Right ventricle myocardium superior (tissue), 1 donor: ENCODE results near the gene CCDC158. TPM values are rescaled to one million over a fixed set of nuclear protein-coding genes. Genes with fewer than 3 reads are reported as not detected.
"Not testable (repeated sequence)": the region's sequence is repeated elsewhere in the genome, so short reads cannot be mapped to it uniquely, and the experiment has no call there.

Experiments
- ATAC-seq: fragments of 200-7000 bp; cut with Tn5 transposase; one replicate; pipeline ENCODE4 v1.9.1; 2020; ENCODE audit warnings: mild to moderate bottlenecking; ENCODE audit not compliant: poor library complexity
- DNase-seq: peaks from one replicate; pipeline ENCODE4 v3.0.0-alpha.2; 2020
- intact Hi-C: fragments of 100-400 bp; cut with DNase I; formaldehyde crosslinking; loops from one replicate; pipeline ENCODE4 v1.11.2; 2022
- long read RNA-seq: library from polyadenylated mRNA; unstranded; transcript quantifications from one replicate; pipeline ENCODE4 v2.0.0, GENCODE V29; 2021
- total RNA-seq: library from RNA; stranded (reverse); fragmentation: NEBNext Ultra II Directional; extraction: Animal tissue kit (Norgen Biotek cat#: 25700); gene quantifications from one replicate; pipeline ENCODE4 v1.2.1, GENCODE V29; 2021
- donor health status: DM: no; HTN: yes; CAD: no; lungs with severe emphysema.

CCDC158 gene
- 0.22 TPM for total RNA-seq
- long read RNA-seq, partial matches to known transcripts: 0 of 1 reads
- long read RNA-seq, other reads (novel, unspliced or antisense): 1 of 1 reads

GRCh38 chr4:76420762-76421581 is at the start of gene CCDC158:
TSS of gene CCDC158 (minus strand) at chr4:76421141. CDS start at chr4:76403207, 17,934 bp downstream.
- intact Hi-C loops: no loop called here
- peak; percentile 91 for ATAC-seq
- peak; percentile 52 for DNase-seq

- no peak for DNase-seq
- intact Hi-C loops: no loop called here
- no peak for ATAC-seq
Observed at GRCh38 chr4:76470532-76470931, 49.6 kb upstream of the CCDC158 start.

GRCh38 chr4:76470064-76470463 is 49.1 kb upstream of the CCDC158 start:
- intact Hi-C loops: no loop called here
- no peak for DNase-seq

GRCh38 chr4:76463568-76463967 is 42.6 kb upstream of the CCDC158 start:
- intact Hi-C loops: no loop called here
- no peak for ATAC-seq
- no peak for DNase-seq

More at GRCh38 chr4:76470064-76470463, 49.1 kb upstream of the CCDC158 start:
- ATAC-seq: no peak

GRCh38 chr4:76459291-76459723 is 38.4 kb upstream of the CCDC158 start:
- intact Hi-C loops: no loop called here
- peak; percentile 68 for ATAC-seq

GRCh38 chr4:76458825-76459224 is 37.9 kb upstream of the CCDC158 start:
- DNase-seq: no peak
- intact Hi-C loops: no loop called here
- ATAC-seq: no peak

More at GRCh38 chr4:76459291-76459723, 38.4 kb upstream of the CCDC158 start:
- no peak for DNase-seq

- intact Hi-C loops: no loop called here
- DNase-seq: no peak
- ATAC-seq: no peak
Observed at GRCh38 chr4:76458297-76458696, 37.4 kb upstream of the CCDC158 start.

GRCh38 chr4:76457885-76458284 is 36.9 kb upstream of the CCDC158 start:
- DNase-seq (no peak), ATAC-seq (no peak)
- intact Hi-C loops: no loop called here

GRCh38 chr4:76454073-76454472 is 33.1 kb upstream of the CCDC158 start:
- ATAC-seq, intact Hi-C loops, DNase-seq: not testable (repeated sequence)

- ATAC-seq (no peak), DNase-seq (no peak)
- intact Hi-C loops: no loop called here
Observed at GRCh38 chr4:76453232-76453631, 32.3 kb upstream of the CCDC158 start.

GRCh38 chr4:76449833-76450232 is 28.9 kb upstream of the CCDC158 start:
- intact Hi-C loops: no loop called here
- ATAC-seq (peak; percentile 74), DNase-seq (no peak)

GRCh38 chr4:76449362-76449767 is 28.4 kb upstream of the CCDC158 start:
- intact Hi-C loops: no loop called here
- DNase-seq: no peak
- no peak for ATAC-seq

- intact Hi-C loops: no loop called here
- no peak for DNase-seq
- ATAC-seq: no peak
Observed at GRCh38 chr4:76448211-76448610, 27.3 kb upstream of the CCDC158 start.

GRCh38 chr4:76447393-76447851 is 26.5 kb upstream of the CCDC158 start:
- no peak for ATAC-seq

GRCh38 chr4:76445911-76446310 is 25.0 kb upstream of the CCDC158 start:
- intact Hi-C loops: no loop called here
- ATAC-seq: no peak
- DNase-seq: no peak

More at GRCh38 chr4:76447393-76447851, 26.5 kb upstream of the CCDC158 start:
- intact Hi-C loops: no loop called here
- no peak for DNase-seq

- ATAC-seq (no peak), DNase-seq (no peak)
- intact Hi-C loops: loop anchor here (5.0 kb wide), 1 partner anchor 54 kb away; no protein-coding TSS in a partner anchor
Observed at GRCh38 chr4:76443376-76443775, 22.4 kb upstream of the CCDC158 start.

GRCh38 chr4:76442807-76443206 is 21.9 kb upstream of the CCDC158 start:
- intact Hi-C loops: loop anchor here (5.0 kb wide), 1 partner anchor 54 kb away; no protein-coding TSS in a partner anchor
- ATAC-seq (no peak), DNase-seq (no peak)

GRCh38 chr4:76441881-76442280 is 20.9 kb upstream of the CCDC158 start:
- intact Hi-C loops: loop anchor here (5.0 kb wide), 1 partner anchor 55 kb away; no protein-coding TSS in a partner anchor
- ATAC-seq (no peak), DNase-seq (no peak)

GRCh38 chr4:76439491-76439890 is 18.6 kb upstream of the CCDC158 start:
- no peak for DNase-seq
- intact Hi-C loops: no loop called here
- no peak for ATAC-seq
